Inflammatory macrophage (primary cell): ENCODE measurements around the gene SYTL2.
A peak's percentile ranks its signal among the peaks of the same experiment; 100 is the strongest.

Experiments used
- DNase-seq, 2 donors: peaks; one replicate each; pipeline ENCODE4 v3.0.0-alpha.2; 2020 to 2022

SYTL2 gene

GRCh38 chr11:85732965-85733364 is 78.0 kb downstream of the SYTL2 start:
- DNase-seq: no peak

- DNase-seq: no peak
These were observed 84.6 kb downstream of the SYTL2 start for GRCh38 chr11:85726381-85726780.

DNA sequence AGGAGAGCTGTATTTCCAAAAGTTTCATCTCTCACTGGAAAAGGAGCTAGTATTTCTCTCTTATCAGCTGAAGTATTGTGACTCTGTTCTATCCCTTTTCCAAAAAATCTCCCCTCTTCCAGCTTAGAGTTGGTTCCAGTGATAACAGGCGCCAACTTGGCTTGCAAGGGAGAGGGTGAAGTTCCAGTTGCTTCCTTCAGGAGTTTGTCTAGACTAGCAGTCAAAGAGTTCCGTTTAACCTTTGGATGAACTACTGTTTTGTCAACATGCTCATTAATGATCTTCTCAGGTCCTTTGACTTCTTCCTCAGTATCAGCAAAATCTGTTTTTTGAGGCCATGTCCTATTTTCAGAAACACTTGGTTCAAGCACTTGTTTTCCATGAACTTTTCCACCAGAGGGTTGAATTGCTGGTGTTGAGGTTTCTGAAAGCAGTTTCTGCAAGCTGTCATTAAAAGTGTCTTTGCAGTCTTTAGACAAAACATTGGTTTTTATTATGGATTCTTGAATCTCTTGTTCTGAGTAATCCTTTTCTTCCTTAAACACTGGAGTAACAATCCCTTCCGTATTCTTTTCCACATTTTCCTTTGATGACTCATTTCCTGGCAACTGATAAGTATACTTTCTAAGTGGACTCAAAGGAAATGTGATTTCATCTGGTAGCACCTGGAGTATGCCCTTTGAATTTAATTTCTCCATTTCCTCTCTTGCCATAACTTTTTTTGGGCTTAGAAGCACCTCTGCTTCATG is 85.3 kb downstream of the SYTL2 start:
- no peak for DNase-seq

GRCh38 chr11:85724748-85725465 is 86.0 kb downstream of the SYTL2 start:
- DNase-seq: peak; percentile 22 to 36

DNA sequence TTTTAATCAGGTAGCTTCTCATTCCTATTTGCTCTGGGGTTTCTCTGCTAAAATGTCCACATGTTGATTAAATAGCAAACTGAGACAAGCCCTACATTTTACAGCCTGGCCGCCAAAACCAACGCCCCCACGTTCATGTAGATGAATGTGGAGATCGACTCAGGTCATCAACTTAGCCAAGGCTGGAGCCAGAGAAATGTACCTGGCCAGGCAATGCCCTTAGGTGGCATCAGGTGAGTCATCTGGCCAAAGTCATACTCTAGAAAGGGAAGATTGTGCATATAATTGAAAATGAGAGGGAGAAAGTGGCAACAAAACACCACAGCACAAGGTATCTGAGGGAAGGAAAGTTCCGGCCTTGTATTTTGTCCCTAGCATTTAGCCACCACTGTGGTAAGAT is 87.9 kb downstream of the SYTL2 start:
- DNase-seq: no peak

DNA sequence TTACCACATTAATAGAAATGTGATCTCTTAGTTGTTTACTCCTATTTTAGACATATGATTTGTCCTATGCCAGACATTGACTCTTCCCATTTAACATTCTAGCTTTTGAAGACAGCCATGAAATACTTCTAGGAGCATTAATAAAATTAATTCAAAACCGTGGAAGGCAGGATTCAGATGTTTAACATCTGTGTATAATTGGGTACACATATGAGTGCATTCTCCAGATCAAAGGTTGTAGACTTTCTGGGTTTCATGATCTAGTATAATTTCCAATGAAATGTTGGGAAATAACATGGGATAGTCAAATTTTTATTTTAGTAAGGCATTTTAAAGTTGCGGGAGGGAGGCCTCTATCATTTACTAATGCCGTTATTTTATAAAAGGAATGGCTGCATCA is 89.8 kb downstream of the SYTL2 start:
- no peak for DNase-seq

DNA sequence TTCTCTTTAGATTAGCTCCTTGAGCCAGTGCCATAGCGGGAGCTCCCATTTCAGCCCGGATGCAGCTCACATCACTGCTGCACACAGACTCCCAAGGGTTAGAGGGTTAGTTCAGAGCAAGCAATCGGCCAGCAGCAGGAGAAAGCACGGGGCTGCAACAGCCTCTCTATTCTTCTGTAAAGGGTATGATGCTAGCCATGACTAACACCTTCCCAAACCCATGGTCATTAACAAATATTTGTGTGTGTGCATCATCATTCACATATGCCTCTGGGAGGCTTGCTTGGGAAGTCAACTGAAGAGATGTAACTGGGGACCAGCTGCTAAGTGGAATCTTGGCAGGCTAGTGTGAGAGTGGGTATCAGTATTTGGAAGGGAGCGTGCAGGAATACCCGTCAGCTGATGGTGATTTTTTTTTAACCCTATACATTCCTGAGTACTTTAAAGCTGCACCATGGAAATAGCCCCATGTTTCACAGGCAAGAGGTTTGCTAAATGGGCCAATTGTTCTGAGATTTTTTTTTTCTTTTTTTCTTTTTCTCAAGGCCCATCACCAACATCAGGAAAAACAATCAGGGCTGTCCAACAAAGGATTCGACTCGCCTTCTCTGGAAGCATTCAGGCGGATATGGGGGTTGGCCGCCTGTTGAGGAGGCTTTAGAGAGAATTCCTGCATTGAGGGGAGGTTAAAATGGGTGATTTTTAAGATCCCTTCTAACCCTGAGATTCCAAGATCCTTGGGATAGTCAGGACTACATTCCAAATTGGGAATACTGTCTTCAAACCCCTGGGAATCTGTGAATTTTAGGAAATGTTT is 91.7 kb downstream of the SYTL2 start:
- DNase-seq: no peak

GRCh38 chr11:85718126-85718943 is 92.6 kb downstream of the SYTL2 start:
- DNase-seq: no peak

DNA sequence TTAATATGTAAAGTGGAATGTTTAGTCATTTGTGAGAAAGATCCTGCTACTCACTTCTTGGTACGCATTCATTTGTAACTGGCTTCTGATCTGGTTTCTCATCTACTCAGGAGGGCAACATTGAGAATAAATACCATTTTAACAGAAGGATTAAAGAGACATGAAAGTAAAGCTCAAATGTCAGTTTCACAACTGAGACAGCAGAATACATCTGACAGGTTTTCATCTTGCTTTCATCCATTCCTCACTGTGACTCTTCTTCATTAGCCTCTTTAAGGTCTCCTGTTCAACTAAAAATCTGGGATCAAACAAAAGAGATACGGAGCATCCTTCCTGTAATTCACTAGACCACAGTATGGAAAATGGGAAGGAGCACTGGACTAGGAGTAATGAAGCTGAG is 93.5 kb downstream of the SYTL2 start:
- DNase-seq: no peak

DNA sequence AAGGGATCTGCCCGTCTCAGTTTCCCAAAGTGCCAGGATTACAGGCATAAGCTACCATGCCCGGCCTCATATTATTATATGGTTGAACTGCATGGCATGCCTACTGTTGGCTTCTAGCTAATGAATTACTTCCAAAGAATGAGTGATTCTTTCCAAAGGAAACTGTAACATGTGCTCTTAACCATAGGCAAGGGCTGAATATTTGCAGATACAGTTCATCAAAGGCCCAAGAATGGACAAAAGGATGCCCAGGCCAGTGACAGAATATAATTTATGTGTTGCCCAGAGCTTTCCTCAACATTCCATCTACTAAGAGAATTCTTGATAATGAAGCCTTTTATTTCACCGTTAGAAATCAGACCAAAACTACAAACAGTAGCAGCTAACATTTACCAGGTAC is 98.0 kb downstream of the SYTL2 start:
- no peak for DNase-seq

- DNase-seq: no peak
These were observed 100.0 kb downstream of the SYTL2 start for GRCh38 chr11:85710917-85711316.

GRCh38 chr11:85709941-85710702 is 100.8 kb downstream of the SYTL2 start:
- no peak for DNase-seq

- DNase-seq: no peak
These were observed 105.1 kb downstream of the SYTL2 start for GRCh38 chr11:85705800-85706199.

DNA sequence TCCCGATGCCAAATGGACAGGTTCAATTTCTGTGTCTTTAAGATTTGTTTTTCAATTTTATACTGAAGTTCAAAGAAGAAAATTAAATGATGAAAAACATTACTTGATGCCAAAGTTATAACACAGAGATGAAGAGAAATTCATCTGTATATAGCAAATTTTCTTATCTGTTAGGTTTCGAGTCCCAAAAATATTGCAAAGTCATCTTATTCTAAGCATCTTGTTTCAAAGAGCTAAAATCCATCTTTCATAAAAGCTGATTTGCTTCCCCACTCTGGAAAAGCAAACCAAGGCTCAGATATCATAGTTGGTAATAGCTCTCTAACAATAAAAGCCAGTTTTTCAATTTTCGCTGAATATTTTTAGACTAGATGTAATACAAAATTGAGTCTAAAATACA is 106.0 kb downstream of the SYTL2 start:
- no peak for DNase-seq

GRCh38 chr11:85699957-85700741 is 110.8 kb downstream of the SYTL2 start:
- DNase-seq: no peak

DNA sequence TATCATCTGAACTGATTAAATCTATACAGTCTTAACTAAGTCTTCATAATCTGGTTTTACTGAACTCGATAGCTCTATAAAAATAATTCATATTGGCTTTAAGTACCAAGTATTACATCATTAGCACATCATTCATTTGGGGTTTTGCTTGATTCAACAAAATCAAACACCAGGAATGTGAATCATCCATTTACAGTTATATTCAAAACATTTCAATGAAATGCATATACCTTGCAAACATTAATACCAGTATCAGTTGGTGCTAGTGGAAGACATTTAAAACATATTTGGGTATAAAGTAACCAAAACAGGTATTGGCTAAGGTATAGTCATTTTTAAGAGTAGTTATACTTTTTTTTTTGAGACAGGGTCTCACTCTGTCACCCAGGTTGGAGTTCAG is 112.7 kb downstream of the SYTL2 start:
- no peak for DNase-seq

GRCh38 chr11:85697747-85698146 is 113.2 kb downstream of the SYTL2 start:
- no peak for DNase-seq

- DNase-seq: no peak
These were observed 115.4 kb downstream of the SYTL2 start for GRCh38 chr11:85695546-85695945.

- peak in 1 of 2 donors; percentile 19 for DNase-seq
These were observed 116.5 kb downstream of the SYTL2 start for GRCh38 chr11:85694385-85694980.

DNA sequence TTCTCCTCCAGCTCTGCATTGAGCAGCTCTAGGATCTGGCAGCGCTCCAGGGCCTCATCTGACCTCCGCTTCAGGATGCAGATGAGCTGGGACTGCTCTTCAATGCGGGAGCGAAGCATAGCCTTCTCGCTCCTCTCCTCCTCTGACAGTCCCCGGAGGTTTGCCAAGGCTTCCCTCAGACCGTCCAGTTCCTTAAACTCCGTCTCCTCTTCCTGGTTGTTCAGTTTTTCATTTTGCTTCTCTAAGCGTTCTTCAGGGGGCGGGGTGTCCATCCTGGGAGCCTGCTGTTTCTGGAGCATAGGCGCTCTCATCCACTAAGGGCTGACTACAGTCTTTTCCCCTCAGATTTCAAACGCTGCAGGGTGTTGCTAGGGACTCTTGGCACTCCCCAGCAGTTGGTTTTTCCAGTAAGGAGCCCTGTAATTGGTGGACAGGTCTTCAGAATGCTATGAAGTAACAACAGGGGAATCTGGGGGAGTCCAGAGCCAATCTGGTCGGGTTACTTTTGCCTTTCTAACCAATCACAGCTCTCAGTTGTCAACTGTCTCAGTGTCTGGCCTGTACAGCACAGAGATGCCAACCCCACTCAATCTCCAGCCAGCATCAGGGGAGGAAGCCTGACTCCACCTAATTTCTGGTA is 125.0 kb downstream of the SYTL2 start, which contains the start of gene CCDC89:
CCDC89 (minus strand) TSS at position 376 of the 640 bp plus-strand sequence; CDS start at position 311, 65 bp downstream.
- no peak for DNase-seq
